Measurements from ENCODE around the gene ATG4C.

DNA sequence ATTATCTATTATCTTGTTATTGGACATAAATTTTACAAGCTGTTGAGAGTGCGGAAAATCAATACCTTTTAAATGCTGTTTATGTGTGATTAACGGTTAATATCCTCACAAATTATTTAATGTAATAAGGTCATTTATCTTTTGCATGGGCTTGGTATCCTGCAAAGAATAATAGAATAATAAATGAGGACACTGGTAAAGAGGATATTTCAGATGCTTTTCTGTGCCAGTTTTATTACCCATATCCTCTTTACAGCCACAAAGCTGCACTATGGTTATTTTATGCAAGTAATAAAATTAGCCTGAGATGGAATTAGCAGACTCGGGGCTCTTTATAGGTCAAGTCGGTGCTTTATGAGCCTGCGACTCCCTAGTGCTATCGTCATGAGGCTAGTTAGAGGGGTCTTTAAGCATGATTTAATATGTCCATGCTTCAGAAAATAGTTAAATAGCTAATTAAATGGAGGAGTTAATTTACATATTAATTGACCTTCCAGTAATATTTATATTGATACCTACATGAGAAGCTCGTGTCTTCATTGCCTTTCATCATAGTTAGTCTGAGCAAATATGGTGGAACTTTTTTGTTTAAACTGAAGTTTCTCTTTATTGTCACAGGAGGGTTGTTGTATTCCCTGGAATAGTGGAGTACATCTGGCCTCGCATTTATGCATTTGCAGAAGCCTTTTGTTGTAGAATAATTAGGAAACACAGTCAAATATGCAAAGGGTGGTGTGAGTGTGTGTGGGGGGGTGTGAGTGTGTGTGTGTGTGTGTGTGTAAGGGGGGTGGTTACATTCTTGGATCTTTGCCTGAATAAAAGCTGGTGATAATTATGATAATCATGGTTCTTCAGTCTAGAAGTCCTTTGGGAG, 120.3 kb downstream of the ATG4C start:
- TF ChIP-seq CTCF (IDR thresholded peaks at IDR 0.05), result no peak
- no peak for TF ChIP-seq POLR2A (IDR thresholded peaks at IDR 0.05)
- no peak for TF ChIP-seq POLR2AphosphoS5 (IDR thresholded peaks at IDR 0.05; ENCODE audit: insufficient read depth in 1 of 2, low read depth in 1 of 2)
